Thyroid gland (tissue), 4 donors: ENCODE data around the gene TREM2.

Experiments used
- CTCF ChIP-seq, 6 experiments: fragments of 200-600 bp in 3 of 6; fragments of 450-650 bp in 3 of 6; sonication (generic) in 3 of 6; IDR thresholded peaks; one replicate each; pipeline ENCODE4 v1.5.1; 2016 to 2019; ENCODE audit warnings: antibody characterized with exemption in 6 of 6, mild to moderate bottlenecking in 2 of 6, inconsistent platforms in 1 of 6, moderate library complexity in 1 of 6
- POLR2A ChIP-seq, 2 donors: fragments of 450-650 bp; IDR thresholded peaks; one replicate each; pipeline ENCODE4 v1.6.1; 2017; ENCODE audit warnings: antibody characterized with exemption in 2 of 2, mild to moderate bottlenecking in 2 of 2, moderate library complexity in 1 of 2

- TF ChIP-seq CTCF (IDR thresholded peaks at IDR 0.05) (no peak), POLR2A (IDR thresholded peaks at IDR 0.05) (no peak)
These were observed 27.7 kb downstream of the TREM2 start for GRCh38 chr6:41135062-41135832.
